ENCODE data around the gene DNM2.

GRCh38 chr19:10874024-10874423, 156.1 kb downstream of the DNM2 start:
- TF ChIP-seq ZNF660 (tag by site-specific recombination; IDR thresholded peaks at IDR 0.05) = no peak
- no peak for TF ChIP-seq MYNN (tag by site-specific recombination; IDR thresholded peaks at IDR 0.05; ENCODE audit: borderline replicate concordance)
- no peak for TF ChIP-seq CTCF (tag by site-specific recombination; IDR thresholded peaks at IDR 0.05)
